ENCODE measurements around the gene F10. TPM values are rescaled to one million over a fixed set of nuclear protein-coding genes. Genes with fewer than 3 reads are reported as not detected.

The F10 gene
- total RNA-seq, 1 donor from 2014 or later = not detected

GRCh38 chr13:113087923-113088690, 34.5 kb upstream of the F10 start:
- TF ChIP-seq CTCF (IDR thresholded peaks at IDR 0.05) = no peak
- POLR2A ChIA-PET = no interaction called here
- DNase-seq = no peak
- Mint-ChIP-seq H3K27ac (no peak overlapping the region), H3K27me3 (no peaks in the 10 kb centered on the region), H3K9me3 (no peaks in the 10 kb centered on the region), H3K4me1 (no peaks in the 10 kb centered on the region), H3K36me3 (ENCODE audit: low read depth) (peaks cover 14% of the 10 kb centered on the region), H3K4me3 (no peak overlapping the region)
- ATAC-seq (ENCODE audit: low read depth) = no peak
- CTCF ChIA-PET = no interaction called here
- intact Hi-C loops (cut with micrococcal nuclease) = no loop called here

GRCh38 chr13:113088691-113089020, 33.9 kb upstream of the F10 start:
- Mint-ChIP-seq H3K4me1 (no peaks in the 10 kb centered on the region), H3K27me3 (no peaks in the 10 kb centered on the region), H3K9me3 (no peaks in the 10 kb centered on the region), H3K36me3 (ENCODE audit: low read depth) (peaks cover 14% of the 10 kb centered on the region), H3K4me3 (no peak overlapping the region), H3K27ac (no peak overlapping the region)
- TF ChIP-seq CTCF (IDR thresholded peaks at IDR 0.05) = no peak
- POLR2A ChIA-PET = no interaction called here
- CTCF ChIA-PET = no interaction called here
- no peak for DNase-seq
- intact Hi-C loops (cut with micrococcal nuclease) = no loop called here
- no peak for ATAC-seq (ENCODE audit: low read depth)

GRCh38 chr13:113089693-113090414, 32.7 kb upstream of the F10 start:
- intact Hi-C loops (cut with micrococcal nuclease) = no loop called here

GRCh38 chr13:113090415-113090770, 32.2 kb upstream of the F10 start:
- H3K27ac Mint-ChIP-seq = no peak overlapping the region
- peaks cover 14% of the 10 kb centered on the region for H3K36me3 Mint-ChIP-seq (ENCODE audit: low read depth)
- no peak for TF ChIP-seq CTCF (IDR thresholded peaks at IDR 0.05)
- no peak for ATAC-seq (ENCODE audit: low read depth)
- no peak overlapping the region for H3K4me3 Mint-ChIP-seq
- H3K4me1 Mint-ChIP-seq = no peaks in the 10 kb centered on the region
- intact Hi-C loops (cut with micrococcal nuclease) = no loop called here
- POLR2A ChIA-PET = no interaction called here
- no peaks in the 10 kb centered on the region for H3K27me3 Mint-ChIP-seq
- no peaks in the 10 kb centered on the region for H3K9me3 Mint-ChIP-seq
- no peak for DNase-seq
- CTCF ChIA-PET = no interaction called here

More at GRCh38 chr13:113089693-113090414, 32.7 kb upstream of the F10 start:
- Mint-ChIP-seq H3K4me1 (no peaks in the 10 kb centered on the region), H3K27ac (no peak overlapping the region), H3K4me3 (no peak overlapping the region), H3K36me3 (ENCODE audit: low read depth) (peaks cover 14% of the 10 kb centered on the region), H3K27me3 (no peaks in the 10 kb centered on the region), H3K9me3 (no peaks in the 10 kb centered on the region)
- ChIA-PET CTCF (no interaction called here), POLR2A (no interaction called here)
- no peak for DNase-seq
- no peak for ATAC-seq (ENCODE audit: low read depth)
- no peak for TF ChIP-seq CTCF (IDR thresholded peaks at IDR 0.05)

- no peak for TF ChIP-seq CTCF (IDR thresholded peaks at IDR 0.05)
- ChIA-PET POLR2A (no interaction called here), CTCF (no interaction called here)
- no peaks in the 10 kb centered on the region for H3K27me3 Mint-ChIP-seq
- ATAC-seq (ENCODE audit: low read depth) (no peak), DNase-seq (no peak)
- no peaks in the 10 kb centered on the region for H3K9me3 Mint-ChIP-seq
- H3K36me3 Mint-ChIP-seq (ENCODE audit: low read depth) = peaks cover 14% of the 10 kb centered on the region
- no peak overlapping the region for H3K27ac Mint-ChIP-seq
- H3K4me1 Mint-ChIP-seq = no peaks in the 10 kb centered on the region
- intact Hi-C loops (cut with micrococcal nuclease) = no loop called here
- H3K4me3 Mint-ChIP-seq = no peak overlapping the region
Observed at GRCh38 chr13:113090806-113091205, 31.8 kb upstream of the F10 start.

Measured in activated B cell treated with CpG ODN at 0.5 μM for 24 hours (primary cell).